ENCODE results near the gene ZNF182.
"Not testable (repeated sequence)": the region's sequence is repeated elsewhere in the genome, so short reads cannot be mapped to it uniquely, and the experiment has no call there.

The ZNF182 gene

DNA sequence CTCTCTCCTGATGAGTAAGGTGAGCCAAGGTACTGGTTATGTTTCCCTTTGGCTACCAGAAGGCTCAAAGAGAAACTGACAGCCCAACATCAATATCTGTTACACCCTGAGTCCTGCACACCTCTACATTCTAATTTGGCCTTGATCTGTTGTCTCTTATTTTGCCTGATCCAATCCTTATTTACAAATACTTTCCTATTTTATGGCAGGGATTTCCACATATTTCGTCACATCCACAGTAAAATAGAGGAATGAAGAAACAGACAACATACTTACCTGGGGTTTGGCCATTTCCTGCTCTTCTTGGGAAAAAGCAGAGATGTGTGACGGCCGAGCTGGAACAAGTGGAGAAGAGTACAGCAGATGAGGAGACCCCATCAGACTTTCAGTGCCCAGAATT is 1.5 kb downstream of the ZNF182 start:
- Histone ChIP-seq H3K4me1 (ENCODE audit: control insufficient read depth, insufficient read depth, low read length, poor library complexity, severe bottlenecking) (no peaks in the 10 kb centered on the region), H3K36me3 (ENCODE audit: control insufficient read depth, insufficient read depth, low read length) (no peaks in the 10 kb centered on the region), H3K27me3 (replicated peaks; ENCODE audit: control insufficient read depth, insufficient read depth, low read length, poor library complexity, severe bottlenecking) (no peaks in the 10 kb centered on the region), H3K9me3 (ENCODE audit: control insufficient read depth, low read length) (no peaks in the 10 kb centered on the region), H3K27ac (ENCODE audit: insufficient read depth, low read length, poor library complexity, severe bottlenecking) (no peak overlapping the region), H3K4me3 (ENCODE audit: insufficient read depth, low read depth, low read length, poor library complexity, severe bottlenecking) (no peak overlapping the region)
- no peak for DNase-seq

DNA sequence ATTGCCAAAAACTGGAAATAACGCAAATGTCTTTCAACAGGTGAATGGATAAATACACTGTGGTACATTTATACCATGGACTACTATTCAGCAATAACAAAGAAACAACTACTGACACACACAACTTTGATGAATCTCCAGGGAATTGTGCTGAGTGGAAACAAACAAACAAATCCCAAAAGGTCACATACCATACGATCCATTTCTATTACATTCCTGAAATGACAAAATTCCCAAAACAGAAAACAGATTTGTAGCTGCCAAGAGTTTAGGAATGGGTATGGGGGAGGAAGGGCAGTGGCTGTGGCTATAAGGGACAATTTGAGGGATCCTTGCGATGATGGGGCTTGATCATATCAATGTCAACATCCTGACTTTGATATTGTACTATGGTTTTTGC is 2.5 kb downstream of the ZNF182 start:
- Histone ChIP-seq H3K36me3 (ENCODE audit: control insufficient read depth, insufficient read depth, low read length) (no peaks in the 10 kb centered on the region), H3K9me3 (ENCODE audit: control insufficient read depth, low read length) (no peaks in the 10 kb centered on the region), H3K4me1 (ENCODE audit: control insufficient read depth, insufficient read depth, low read length, poor library complexity, severe bottlenecking) (no peaks in the 10 kb centered on the region), H3K4me3 (ENCODE audit: insufficient read depth, low read depth, low read length, poor library complexity, severe bottlenecking) (no peak overlapping the region), H3K27me3 (replicated peaks; ENCODE audit: control insufficient read depth, insufficient read depth, low read length, poor library complexity, severe bottlenecking) (no peaks in the 10 kb centered on the region), H3K27ac (ENCODE audit: insufficient read depth, low read length, poor library complexity, severe bottlenecking) (no peak overlapping the region)
- DNase-seq = no peak

DNA sequence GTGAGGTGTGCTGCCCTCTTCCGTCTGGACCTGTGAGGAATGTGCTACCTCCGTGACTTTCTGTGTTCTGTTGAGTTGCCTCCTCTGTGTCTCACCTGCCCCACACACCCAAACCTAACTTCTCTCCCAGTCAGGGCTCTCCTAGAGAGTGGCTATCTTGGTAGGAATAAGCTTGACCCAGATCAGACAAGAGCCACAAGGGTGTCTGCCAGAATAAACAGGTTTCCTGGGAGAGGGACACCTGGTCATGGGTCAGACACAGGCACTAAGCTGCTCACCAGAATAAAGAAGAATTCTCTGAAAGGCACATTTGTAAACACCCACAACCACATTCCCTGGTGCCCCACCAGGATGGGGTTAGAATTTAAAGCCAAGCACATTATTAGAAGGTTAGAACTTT is 11.1 kb downstream of the ZNF182 start:
- Histone ChIP-seq H3K4me3 (ENCODE audit: insufficient read depth, low read depth, low read length, poor library complexity, severe bottlenecking) (no peak overlapping the region), H3K36me3 (ENCODE audit: control insufficient read depth, insufficient read depth, low read length) (peaks cover 3% of the 10 kb centered on the region), H3K27ac (ENCODE audit: insufficient read depth, low read length, poor library complexity, severe bottlenecking) (no peak overlapping the region), H3K27me3 (replicated peaks; ENCODE audit: control insufficient read depth, insufficient read depth, low read length, poor library complexity, severe bottlenecking) (no peaks in the 10 kb centered on the region), H3K9me3 (ENCODE audit: control insufficient read depth, low read length) (no peaks in the 10 kb centered on the region), H3K4me1 (ENCODE audit: control insufficient read depth, insufficient read depth, low read length, poor library complexity, severe bottlenecking) (no peaks in the 10 kb centered on the region)
- DNase-seq = no peak

GRCh38 chrX:47992095-47992380 is 11.8 kb downstream of the ZNF182 start:
- H3K9me3 ChIP-seq (ENCODE audit: control insufficient read depth, low read length) = no peaks in the 10 kb centered on the region
- H3K27me3 ChIP-seq (replicated peaks; ENCODE audit: control insufficient read depth, insufficient read depth, low read length, poor library complexity, severe bottlenecking) = no peaks in the 10 kb centered on the region
- no peak overlapping the region for H3K27ac ChIP-seq (ENCODE audit: insufficient read depth, low read length, poor library complexity, severe bottlenecking)
- peaks cover 3% of the 10 kb centered on the region for H3K36me3 ChIP-seq (ENCODE audit: control insufficient read depth, insufficient read depth, low read length)
- H3K4me1 ChIP-seq (ENCODE audit: control insufficient read depth, insufficient read depth, low read length, poor library complexity, severe bottlenecking) = no peaks in the 10 kb centered on the region
- H3K4me3 ChIP-seq (ENCODE audit: insufficient read depth, low read depth, low read length, poor library complexity, severe bottlenecking) = no peak overlapping the region
- DNase-seq = no peak

DNA sequence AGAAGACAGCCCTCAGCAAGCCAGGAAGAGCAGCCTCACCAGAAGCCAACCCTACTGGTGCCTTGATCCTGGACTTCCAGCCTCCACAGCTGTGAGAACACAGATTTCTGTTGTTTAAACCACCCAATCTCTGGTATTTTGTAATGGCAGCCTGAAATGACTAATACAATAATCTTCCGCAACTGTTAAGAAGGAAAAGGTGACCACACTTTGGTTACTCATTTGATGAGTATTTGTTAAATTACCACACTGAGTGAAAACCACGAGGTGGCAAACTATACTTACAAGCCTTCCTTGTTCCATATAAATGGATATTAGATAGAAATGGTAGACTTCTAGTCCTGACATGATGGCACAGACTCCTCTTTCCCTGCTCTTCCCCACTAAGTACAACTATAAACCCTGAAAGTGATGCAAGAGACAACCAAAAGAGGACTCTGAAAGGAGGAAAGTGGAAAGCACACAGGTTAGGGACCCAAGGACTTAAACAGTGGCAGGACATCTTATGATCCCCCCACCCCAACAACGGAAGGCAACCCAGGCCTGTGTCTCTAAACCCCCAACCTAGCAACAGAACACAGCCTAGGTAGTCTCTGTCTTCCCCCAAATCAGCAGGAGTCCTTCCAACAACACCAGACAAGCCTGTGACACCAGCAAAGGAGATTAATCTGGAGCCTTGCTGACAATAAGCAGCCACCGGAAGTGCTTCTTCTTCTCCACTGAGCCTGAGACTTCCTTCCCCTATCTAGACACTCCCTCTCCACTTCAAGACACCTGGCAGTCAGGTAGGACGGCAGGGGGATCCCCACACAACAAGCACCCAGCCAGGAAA is 12.3 kb downstream of the ZNF182 start:
- Histone ChIP-seq H3K4me1 (ENCODE audit: control insufficient read depth, insufficient read depth, low read length, poor library complexity, severe bottlenecking) (no peaks in the 10 kb centered on the region), H3K27ac (ENCODE audit: insufficient read depth, low read length, poor library complexity, severe bottlenecking) (no peak overlapping the region), H3K4me3 (ENCODE audit: insufficient read depth, low read depth, low read length, poor library complexity, severe bottlenecking) (no peak overlapping the region), H3K9me3 (ENCODE audit: control insufficient read depth, low read length) (no peaks in the 10 kb centered on the region), H3K27me3 (replicated peaks; ENCODE audit: control insufficient read depth, insufficient read depth, low read length, poor library complexity, severe bottlenecking) (no peaks in the 10 kb centered on the region), H3K36me3 (ENCODE audit: control insufficient read depth, insufficient read depth, low read length) (peaks cover 3% of the 10 kb centered on the region)
- DNase-seq = no peak

DNA sequence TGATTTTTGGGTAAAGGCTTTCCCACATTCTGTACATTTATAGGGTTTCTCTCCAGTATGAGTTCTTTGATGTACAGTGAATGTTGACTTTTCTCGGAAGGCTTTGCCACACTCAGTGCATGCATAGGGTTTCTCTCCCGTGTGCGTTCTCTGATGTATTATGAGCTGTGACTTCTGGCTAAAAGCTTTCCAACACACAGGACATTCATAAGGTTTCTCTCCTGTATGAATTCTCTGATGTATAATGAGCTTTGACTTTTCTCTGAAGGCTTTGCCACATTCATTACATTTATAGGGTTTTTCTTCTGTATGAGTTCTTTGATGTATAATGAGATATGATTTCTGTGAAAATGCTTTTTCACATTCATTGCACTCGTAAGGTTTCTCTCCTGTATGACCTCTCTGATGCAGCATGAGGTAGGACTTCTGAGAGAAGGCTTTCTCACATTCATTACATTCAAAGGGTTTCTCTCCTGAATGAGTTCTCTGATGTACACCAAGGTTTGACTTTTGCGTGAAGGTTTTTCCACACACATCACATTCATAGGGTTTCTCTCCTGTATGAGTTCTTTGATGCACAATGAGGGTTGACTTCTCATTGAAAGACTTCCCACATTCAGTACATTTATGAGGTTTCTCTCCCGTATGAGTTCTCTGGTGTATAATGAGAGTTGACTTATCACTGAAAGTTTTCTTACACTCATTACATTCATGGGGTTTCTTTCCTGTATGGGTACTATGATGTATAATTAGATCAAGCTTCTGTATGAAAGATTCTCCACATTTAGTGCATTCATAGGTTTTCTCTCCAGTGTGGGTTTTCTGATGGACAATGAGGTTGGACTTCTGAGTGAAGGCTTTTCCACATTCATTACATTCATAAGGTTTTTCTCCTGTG is 27.3 kb downstream of the ZNF182 start:
- Histone ChIP-seq H3K4me3 (ENCODE audit: insufficient read depth, low read depth, low read length, poor library complexity, severe bottlenecking) (no peak overlapping the region), H3K36me3 (ENCODE audit: control insufficient read depth, insufficient read depth, low read length) (peaks cover 43% of the 10 kb centered on the region), H3K4me1 (ENCODE audit: control insufficient read depth, insufficient read depth, low read length, poor library complexity, severe bottlenecking) (no peaks in the 10 kb centered on the region), H3K9me3 (ENCODE audit: control insufficient read depth, low read length) (peaks cover 35% of the 10 kb centered on the region), H3K27ac (ENCODE audit: insufficient read depth, low read length, poor library complexity, severe bottlenecking) (no peak overlapping the region), H3K27me3 (replicated peaks; ENCODE audit: control insufficient read depth, insufficient read depth, low read length, poor library complexity, severe bottlenecking) (no peaks in the 10 kb centered on the region)
- DNase-seq = no peak

DNA sequence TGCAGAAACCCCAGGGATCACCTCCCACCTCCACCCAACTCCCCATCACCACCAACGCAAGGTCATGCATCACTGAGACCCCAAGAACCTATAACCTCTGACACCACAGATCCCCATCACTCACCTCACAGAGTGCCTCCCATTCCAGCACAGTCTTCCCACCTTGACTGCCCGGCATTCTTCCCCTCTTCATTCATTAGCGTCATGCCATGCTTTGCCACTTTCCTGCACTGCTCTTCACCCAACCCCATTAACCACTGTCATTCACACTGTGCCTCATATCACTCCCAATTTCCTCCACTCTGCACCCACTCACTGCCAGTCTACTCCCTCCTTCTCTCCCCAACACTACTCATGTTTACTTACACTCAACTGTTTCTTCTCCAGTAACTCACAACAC is 30.6 kb downstream of the ZNF182 start:
- peaks cover 26% of the 10 kb centered on the region for H3K9me3 ChIP-seq (ENCODE audit: control insufficient read depth, low read length)
- DNase-seq = no peak

DNA sequence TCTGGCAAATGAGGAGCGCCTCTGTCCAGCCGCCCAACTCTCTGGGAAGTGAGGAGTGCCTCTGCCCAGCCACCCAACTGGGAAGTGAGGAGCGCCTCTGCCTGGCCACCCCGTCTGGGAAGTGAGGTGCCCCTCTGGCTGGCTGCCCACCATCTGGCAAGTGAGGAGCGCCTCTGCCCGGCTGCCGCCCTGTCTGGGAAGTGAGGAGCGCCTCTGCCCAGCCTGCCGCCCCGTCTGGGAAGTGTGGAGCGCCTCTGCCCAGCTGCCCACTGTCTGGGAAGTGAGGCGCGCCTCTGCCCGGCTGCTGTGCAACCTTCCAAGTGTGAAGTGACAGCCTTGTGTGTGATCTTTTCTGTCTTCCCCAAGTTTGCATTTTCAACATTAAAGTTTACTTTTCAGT is 38.3 kb downstream of the ZNF182 start:
- DNase-seq; H3K27ac ChIP-seq (ENCODE audit: insufficient read depth, low read length, poor library complexity, severe bottlenecking); H3K36me3 ChIP-seq (ENCODE audit: control insufficient read depth, insufficient read depth, low read length); H3K9me3 ChIP-seq (ENCODE audit: control insufficient read depth, low read length); H3K4me3 ChIP-seq (ENCODE audit: insufficient read depth, low read depth, low read length, poor library complexity, severe bottlenecking); H3K27me3 ChIP-seq (replicated peaks; ENCODE audit: control insufficient read depth, insufficient read depth, low read length, poor library complexity, severe bottlenecking); H3K4me1 ChIP-seq (ENCODE audit: control insufficient read depth, insufficient read depth, low read length, poor library complexity, severe bottlenecking): not testable (repeated sequence)

More for the DNA sequence above, 30.6 kb downstream of the ZNF182 start:
- H3K4me3 ChIP-seq (ENCODE audit: insufficient read depth, low read depth, low read length, poor library complexity, severe bottlenecking) = no peak overlapping the region
- H3K4me1 ChIP-seq (ENCODE audit: control insufficient read depth, insufficient read depth, low read length, poor library complexity, severe bottlenecking) = no peaks in the 10 kb centered on the region
- no peaks in the 10 kb centered on the region for H3K27me3 ChIP-seq (replicated peaks; ENCODE audit: control insufficient read depth, insufficient read depth, low read length, poor library complexity, severe bottlenecking)
- H3K36me3 ChIP-seq (ENCODE audit: control insufficient read depth, insufficient read depth, low read length) = peaks cover 13% of the 10 kb centered on the region
- H3K27ac ChIP-seq (ENCODE audit: insufficient read depth, low read length, poor library complexity, severe bottlenecking) = no peak overlapping the region

GRCh38 chrX:47961830-47962229 is 42.0 kb downstream of the ZNF182 start:
- not testable (repeated sequence) for H3K4me3 ChIP-seq (ENCODE audit: insufficient read depth, low read depth, low read length, poor library complexity, severe bottlenecking); H3K36me3 ChIP-seq (ENCODE audit: control insufficient read depth, insufficient read depth, low read length); DNase-seq; H3K9me3 ChIP-seq (ENCODE audit: control insufficient read depth, low read length); H3K4me1 ChIP-seq (ENCODE audit: control insufficient read depth, insufficient read depth, low read length, poor library complexity, severe bottlenecking); H3K27ac ChIP-seq (ENCODE audit: insufficient read depth, low read length, poor library complexity, severe bottlenecking); H3K27me3 ChIP-seq (replicated peaks; ENCODE audit: control insufficient read depth, insufficient read depth, low read length, poor library complexity, severe bottlenecking)

GRCh38 chrX:47960406-47960805 is 43.4 kb downstream of the ZNF182 start:
- H3K4me3 ChIP-seq (ENCODE audit: insufficient read depth, low read depth, low read length, poor library complexity, severe bottlenecking) = no peak overlapping the region
- no peak for DNase-seq
- no peaks in the 10 kb centered on the region for H3K4me1 ChIP-seq (ENCODE audit: control insufficient read depth, insufficient read depth, low read length, poor library complexity, severe bottlenecking)
- no peaks in the 10 kb centered on the region for H3K27me3 ChIP-seq (replicated peaks; ENCODE audit: control insufficient read depth, insufficient read depth, low read length, poor library complexity, severe bottlenecking)
- H3K9me3 ChIP-seq (ENCODE audit: control insufficient read depth, low read length) = no peaks in the 10 kb centered on the region
- H3K27ac ChIP-seq (ENCODE audit: insufficient read depth, low read length, poor library complexity, severe bottlenecking) = no peak overlapping the region
- no peaks in the 10 kb centered on the region for H3K36me3 ChIP-seq (ENCODE audit: control insufficient read depth, insufficient read depth, low read length)

All from effector memory CD4-positive, alpha-beta T cell (primary cell).